Left ventricle myocardium inferior (tissue), 1 donor: Measurements from ENCODE around the gene TMCC2. TPM values are rescaled to one million over a fixed set of nuclear protein-coding genes. Genes with fewer than 3 reads are reported as not detected.

Source experiments
- DNase-seq: peaks from one replicate; pipeline ENCODE4 v3.0.0-alpha.2; 2020
- H3K27ac ChIP-seq: fragments of 200-600 bp; replicated peaks from 2 replicates; pipeline ENCODE4 v1.8.0; 2021
- H3K27me3 ChIP-seq: fragments of 200-600 bp; 2 replicates; pipeline ENCODE4 v1.8.0; 2021; ENCODE audit warnings: low read depth
- H3K36me3 ChIP-seq: fragments of 200-600 bp; 2 replicates; pipeline ENCODE4 v1.8.0; 2021
- H3K4me1 ChIP-seq: fragments of 200-600 bp; 2 replicates; pipeline ENCODE4 v1.8.0; 2021
- H3K4me3 ChIP-seq: fragments of 200-600 bp; 2 replicates; pipeline ENCODE4 v1.8.0; 2021; ENCODE audit warnings: mild to moderate bottlenecking, moderate library complexity
- H3K9me3 ChIP-seq: fragments of 200-600 bp; replicated peaks from 2 replicates; pipeline ENCODE4 v1.8.0; 2021
- intact Hi-C: fragments of 100-400 bp; cut with micrococcal nuclease; formaldehyde crosslinking; loops from one replicate; pipeline ENCODE4 v1.11.0; 2022
- total RNA-seq: library from RNA; stranded (reverse); fragmentation: NEBNext Ultra II Directional; extraction: Animal tissue kit (Norgen Biotek cat#: 25700); gene quantifications from one replicate; pipeline ENCODE4 v1.2.1, GENCODE V29; 2021
- TF ChIP-seq, protein P1 (sequence below): fragments of 200-600 bp; IDR thresholded peaks from 2 replicates; pipeline ENCODE4 v1.8.0; 2021; ENCODE audit warnings: antibody characterized with exemption, mild to moderate bottlenecking, borderline replicate concordance
- donor health status: DM: no; HTN: yes; CAD: no; lungs with severe emphysema.

Gene TMCC2
- total RNA-seq, 1 donor from 2014 or later = 2.5 TPM

DNA sequence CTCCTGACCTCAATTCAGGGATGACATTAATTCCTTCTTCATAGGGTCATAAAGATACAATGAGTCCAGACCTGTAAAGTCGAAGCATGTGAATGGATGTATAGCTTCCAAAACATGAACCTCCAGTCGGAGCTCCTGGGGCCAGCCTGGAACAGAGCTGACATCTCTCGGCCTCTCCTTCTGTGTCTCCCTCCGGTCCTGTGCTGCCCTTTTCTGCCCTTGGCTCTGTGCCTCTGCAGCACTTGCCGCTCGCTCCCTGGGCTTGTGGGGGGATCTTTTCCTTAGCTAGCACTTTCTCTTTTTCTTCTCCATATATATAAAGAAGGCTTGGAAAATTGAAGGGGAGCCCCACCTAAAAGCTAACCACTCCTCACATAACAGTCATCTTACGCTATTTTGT is 42.5 kb downstream of the TMCC2 start:
- no peak overlapping the region for H3K27ac ChIP-seq
- peaks cover 49% of the 10 kb centered on the region for H3K4me1 ChIP-seq
- intact Hi-C loops = no loop called here
- H3K36me3 ChIP-seq = peaks cover 5% of the 10 kb centered on the region
- no peak for DNase-seq
- no peaks in the 10 kb centered on the region for H3K9me3 ChIP-seq
- TF ChIP-seq, protein P1, sequence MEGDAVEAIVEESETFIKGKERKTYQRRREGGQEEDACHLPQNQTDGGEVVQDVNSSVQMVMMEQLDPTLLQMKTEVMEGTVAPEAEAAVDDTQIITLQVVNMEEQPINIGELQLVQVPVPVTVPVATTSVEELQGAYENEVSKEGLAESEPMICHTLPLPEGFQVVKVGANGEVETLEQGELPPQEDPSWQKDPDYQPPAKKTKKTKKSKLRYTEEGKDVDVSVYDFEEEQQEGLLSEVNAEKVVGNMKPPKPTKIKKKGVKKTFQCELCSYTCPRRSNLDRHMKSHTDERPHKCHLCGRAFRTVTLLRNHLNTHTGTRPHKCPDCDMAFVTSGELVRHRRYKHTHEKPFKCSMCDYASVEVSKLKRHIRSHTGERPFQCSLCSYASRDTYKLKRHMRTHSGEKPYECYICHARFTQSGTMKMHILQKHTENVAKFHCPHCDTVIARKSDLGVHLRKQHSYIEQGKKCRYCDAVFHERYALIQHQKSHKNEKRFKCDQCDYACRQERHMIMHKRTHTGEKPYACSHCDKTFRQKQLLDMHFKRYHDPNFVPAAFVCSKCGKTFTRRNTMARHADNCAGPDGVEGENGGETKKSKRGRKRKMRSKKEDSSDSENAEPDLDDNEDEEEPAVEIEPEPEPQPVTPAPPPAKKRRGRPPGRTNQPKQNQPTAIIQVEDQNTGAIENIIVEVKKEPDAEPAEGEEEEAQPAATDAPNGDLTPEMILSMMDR = no peak
- H3K4me3 ChIP-seq = no peak overlapping the region
- H3K27me3 ChIP-seq = no peaks in the 10 kb centered on the region

DNA sequence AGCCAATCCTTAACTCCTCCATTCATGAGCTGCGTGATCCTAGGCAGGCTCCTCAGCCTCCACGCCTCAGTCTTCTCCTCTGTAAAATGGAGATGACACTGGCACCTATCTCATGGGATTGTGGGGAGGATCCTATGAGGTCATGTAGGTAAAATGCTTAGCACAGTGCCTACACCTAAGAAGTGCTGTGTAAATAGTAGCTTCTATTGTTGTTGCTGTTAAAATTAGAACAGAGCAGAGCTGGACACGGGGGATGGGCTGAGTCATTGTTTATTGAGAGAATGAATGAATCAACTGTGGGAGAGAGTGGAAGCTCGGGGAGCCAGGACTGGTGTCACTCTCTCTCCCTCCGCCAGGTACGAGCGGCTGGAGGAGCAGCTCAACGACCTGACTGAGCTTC is 43.0 kb downstream of the TMCC2 start:
- Histone ChIP-seq H3K9me3 (no peaks in the 10 kb centered on the region), H3K27ac (peak overlapping the region; percentile 30), H3K27me3 (no peaks in the 10 kb centered on the region), H3K36me3 (peaks cover 5% of the 10 kb centered on the region), H3K4me3 (no peak overlapping the region), H3K4me1 (peaks cover 49% of the 10 kb centered on the region)
- intact Hi-C loops = no loop called here
- TF ChIP-seq, protein P1 = no peak
- DNase-seq = no peak

DNA sequence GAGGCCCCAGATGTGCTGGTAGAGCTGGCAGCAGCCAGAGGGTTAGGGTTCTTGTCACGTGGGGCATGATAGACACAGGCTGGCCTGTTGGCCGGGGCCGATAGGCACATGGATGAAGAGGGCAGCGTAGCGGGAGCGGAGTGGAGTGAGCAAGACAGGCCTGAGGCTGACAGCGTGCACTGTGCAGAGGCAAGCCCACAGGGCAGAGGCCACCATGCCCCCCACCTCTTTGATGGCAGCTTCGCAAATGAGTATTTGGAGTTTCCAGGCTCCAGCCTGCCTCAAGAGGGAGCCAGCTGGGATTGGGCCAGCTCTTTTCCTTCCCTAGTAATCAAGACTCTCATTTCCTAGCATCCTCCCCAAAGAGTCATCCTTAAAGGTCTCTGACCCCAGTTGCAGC is 43.5 kb downstream of the TMCC2 start:
- Histone ChIP-seq H3K9me3 (no peaks in the 10 kb centered on the region), H3K27me3 (no peaks in the 10 kb centered on the region), H3K27ac (peak overlapping the region; percentile 30), H3K4me3 (no peak overlapping the region), H3K4me1 (peaks cover 49% of the 10 kb centered on the region), H3K36me3 (peaks cover 5% of the 10 kb centered on the region)
- DNase-seq = peak; percentile 42
- intact Hi-C loops = no loop called here
- TF ChIP-seq, protein P1 = no peak

DNA sequence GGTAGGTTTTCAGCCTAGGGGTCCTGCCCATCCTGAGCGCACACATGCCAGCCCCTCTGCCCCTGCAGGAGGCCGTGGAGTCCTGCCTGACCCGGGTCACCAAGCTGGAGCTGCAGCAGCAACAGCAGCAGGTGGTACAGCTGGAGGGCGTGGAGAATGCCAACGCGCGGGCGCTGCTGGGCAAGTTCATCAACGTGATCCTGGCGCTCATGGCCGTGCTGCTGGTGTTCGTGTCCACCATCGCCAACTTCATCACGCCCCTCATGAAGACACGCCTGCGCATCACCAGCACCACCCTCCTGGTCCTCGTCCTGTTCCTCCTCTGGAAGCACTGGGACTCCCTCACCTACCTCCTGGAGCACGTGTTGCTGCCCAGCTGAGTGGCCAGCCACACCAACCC is 44.0 kb downstream of the TMCC2 start:
- intact Hi-C loops = loop anchor here (2.0 kb wide), 1 partner anchor 51 kb away; no protein-coding TSS in a partner anchor
- TF ChIP-seq, protein P1 = no peak

DNA sequence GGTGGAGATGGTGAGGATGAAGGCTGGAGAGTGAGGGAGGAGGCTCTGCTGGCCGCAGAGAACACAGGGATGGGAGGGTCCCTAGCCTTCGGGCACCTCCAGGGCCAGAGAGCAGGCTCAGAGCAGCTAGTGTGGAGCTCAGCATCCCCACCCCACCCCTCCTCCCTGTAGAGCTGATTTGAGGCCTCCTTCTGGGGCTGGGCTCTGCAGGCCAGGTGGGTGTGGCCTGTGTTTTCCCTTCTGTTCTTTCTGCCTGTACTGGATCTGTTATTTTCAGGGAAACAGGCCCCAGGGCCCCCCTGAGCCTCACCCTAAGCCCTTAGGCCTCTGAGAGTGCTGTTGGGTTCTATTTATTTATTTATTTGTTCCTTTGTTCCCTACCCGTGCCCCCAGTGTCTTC is 44.8 kb downstream of the TMCC2 start:
- Histone ChIP-seq H3K9me3 (no peaks in the 10 kb centered on the region), H3K27ac (no peak overlapping the region), H3K36me3 (peaks cover 5% of the 10 kb centered on the region), H3K27me3 (no peaks in the 10 kb centered on the region), H3K4me1 (peaks cover 39% of the 10 kb centered on the region), H3K4me3 (no peak overlapping the region)
- TF ChIP-seq, protein P1 = no peak
- intact Hi-C loops = loop anchor here (2.0 kb wide), 1 partner anchor 50 kb away; no protein-coding TSS in a partner anchor
- DNase-seq = no peak

More for the DNA sequence above, 44.0 kb downstream of the TMCC2 start:
- peaks cover 47% of the 10 kb centered on the region for H3K4me1 ChIP-seq
- H3K9me3 ChIP-seq = no peaks in the 10 kb centered on the region
- peaks cover 5% of the 10 kb centered on the region for H3K36me3 ChIP-seq
- H3K27ac ChIP-seq = no peak overlapping the region
- no peak for DNase-seq
- H3K4me3 ChIP-seq = no peak overlapping the region
- H3K27me3 ChIP-seq = no peaks in the 10 kb centered on the region
